Activated CD4-positive, alpha-beta T cell treated with anti-CD3 and anti-CD28 coated beads for 36 hours (primary cell): ENCODE results near the gene HDAC4. TPM values are rescaled to one million over a fixed set of nuclear protein-coding genes. Genes with fewer than 3 reads are reported as not detected.

ENCODE experiments used
- ATAC-seq: fragments of 200-7000 bp; cut with Tn5 transposase; one replicate; pipeline ENCODE4 v1.10.0; 2021; ENCODE audit warnings: mild to moderate bottlenecking, moderate library complexity
- CTCF ChIA-PET: fragments of 350-600 bp; sonication (Branson Sonifier 250); formaldehyde crosslinking; loops from one replicate; lab custom pipeline; 2021; ENCODE audit warnings: antibody characterized with exemption; lab: Charles Lee
- POLR2A ChIA-PET: fragments of 350-600 bp; sonication (Branson Sonifier 250); formaldehyde crosslinking; loops from one replicate; lab custom pipeline; 2021; ENCODE audit warnings: antibody characterized with exemption, inconsistent platforms; lab: Charles Lee
- DNase-seq: peaks from one replicate; pipeline ENCODE4 v3.0.0-alpha.2; 2020
- H3K27ac Mint-ChIP-seq: one replicate; pipeline ENCODE4 v1.8.0; 2021; ENCODE audit warnings: mixed read lengths
- H3K27me3 Mint-ChIP-seq: one replicate; pipeline ENCODE4 v1.8.0; 2021; ENCODE audit warnings: mixed read lengths
- H3K36me3 Mint-ChIP-seq: one replicate; pipeline ENCODE4 v1.8.0; 2021; ENCODE audit warnings: low read depth, mixed read lengths
- H3K4me1 Mint-ChIP-seq: one replicate; pipeline ENCODE4 v1.8.0; 2021; ENCODE audit warnings: mixed read lengths
- H3K4me3 Mint-ChIP-seq: one replicate; pipeline ENCODE4 v1.8.0; 2021; ENCODE audit warnings: mild to moderate bottlenecking, moderate library complexity, mixed read lengths
- H3K9me3 Mint-ChIP-seq: one replicate; pipeline ENCODE4 v1.8.0; 2021; ENCODE audit warnings: low read depth, mixed read lengths
- intact Hi-C, 2 experiments: fragments of 100-400 bp; cut with DNase I in 1 of 2; cut with micrococcal nuclease in 1 of 2; formaldehyde crosslinking; loops; one replicate each; pipeline versions ENCODE4 v1.14.2 to v1.15.1; 2022 to 2024; cut with DNase I, micrococcal nuclease
- total RNA-seq, 2 experiments: library from RNA; stranded (reverse); gene quantifications; one replicate each; pipeline ENCODE4 v1.2.3, GENCODE V29; 2021

The HDAC4 gene
- total RNA-seq, 2 experiments from 2014 or later: 25.4 to 30.4 TPM

GRCh38 chr2:239268082-239268481 is 132.7 kb downstream of the HDAC4 start:
- Mint-ChIP-seq H3K27ac (no peak overlapping the region), H3K27me3 (peaks cover 24% of the 10 kb centered on the region), H3K4me3 (no peak overlapping the region), H3K36me3 (peaks cover 6% of the 10 kb centered on the region), H3K4me1 (peaks cover 81% of the 10 kb centered on the region), H3K9me3 (no peaks in the 10 kb centered on the region)
- ChIA-PET POLR2A (interaction anchor here (1.1 to 1.6 kb wide), 6 partner anchors 11 to 135 kb away, joined by 3 to 5 read pairs (median 3); partner anchors contain the start of gene HDAC4), CTCF (interaction anchor here (1.1 to 1.4 kb wide), 3 partner anchors 25 to 30 kb away, joined by 3 to 4 read pairs (median 3); no protein-coding TSS in a partner anchor)
- no peak for ATAC-seq
- peak; percentile 2 for DNase-seq
- intact Hi-C loops: loop anchor here in 1 of 2 experiments (5.0 to 10.0 kb wide), 4 partner anchors 36 to 233 kb away; no protein-coding TSS in a partner anchor

- H3K9me3 Mint-ChIP-seq: no peaks in the 10 kb centered on the region
- H3K4me3 Mint-ChIP-seq: peak overlapping the region; percentile 80
- DNase-seq (peak; percentile 95), ATAC-seq (peak; percentile 75)
- intact Hi-C loops: loop anchor here (1.0 to 10.0 kb wide), 10 partner anchors 8 to 615 kb away; partner anchors contain the start of gene HDAC4 (in 1 of the 2)
- ChIA-PET POLR2A (interaction anchor here (0.9 to 1.6 kb wide), 7 partner anchors 8 to 136 kb away, joined by 3 to 5 read pairs (median 3); partner anchors contain the start of gene HDAC4), CTCF (interaction anchor here (0.9 to 2.2 kb wide), 6 partner anchors 8 to 114 kb away, joined by 3 to 14 read pairs (median 4); no protein-coding TSS in a partner anchor)
- peak overlapping the region; percentile 96 for H3K27ac Mint-ChIP-seq
- H3K4me1 Mint-ChIP-seq: peaks cover 77% of the 10 kb centered on the region
- peaks cover 18% of the 10 kb centered on the region for H3K27me3 Mint-ChIP-seq
- H3K36me3 Mint-ChIP-seq: peaks cover 4% of the 10 kb centered on the region
Measured at GRCh38 chr2:239267288-239267951, 133.4 kb downstream of the HDAC4 start.

- intact Hi-C loops: loop anchor here (1.0 to 10.0 kb wide), 10 partner anchors 8 to 616 kb away; partner anchors contain the start of gene HDAC4 (in 1 of the 2)
- Mint-ChIP-seq H3K4me1 (peaks cover 80% of the 10 kb centered on the region), H3K4me3 (peak overlapping the region; percentile 80), H3K27ac (peak overlapping the region; percentile 96), H3K27me3 (peaks cover 17% of the 10 kb centered on the region), H3K9me3 (no peaks in the 10 kb centered on the region), H3K36me3 (peaks cover 4% of the 10 kb centered on the region)
- CTCF ChIA-PET: interaction anchor here (0.9 to 2.2 kb wide), 6 partner anchors 8 to 114 kb away, joined by 3 to 14 read pairs (median 4); no protein-coding TSS in a partner anchor
- DNase-seq: peak; percentile 18
- POLR2A ChIA-PET: interaction anchor here (0.6 to 1.6 kb wide), 8 partner anchors 9 to 136 kb away, joined by 3 to 5 read pairs (median 3); partner anchors contain the start of gene HDAC4
- ATAC-seq: no peak
Measured at GRCh38 chr2:239266779-239267287, 134.0 kb downstream of the HDAC4 start.

GRCh38 chr2:239266434-239266766 is 134.4 kb downstream of the HDAC4 start:
- POLR2A ChIA-PET: interaction anchor here (0.6 to 1.6 kb wide), 2 partner anchors 11 to 135 kb away, joined by 3 to 5 read pairs; partner anchors contain the start of gene HDAC4

GRCh38 chr2:239265681-239266433 is 135.0 kb downstream of the HDAC4 start:
- ChIA-PET CTCF (interaction anchor here (0.5 to 2.2 kb wide), 3 partner anchors 9 to 128 kb away, joined by 3 to 14 read pairs (median 4); no protein-coding TSS in a partner anchor), POLR2A (no interaction called here)
- Mint-ChIP-seq H3K36me3 (peaks cover 1% of the 10 kb centered on the region), H3K9me3 (no peaks in the 10 kb centered on the region), H3K4me1 (peaks cover 85% of the 10 kb centered on the region), H3K27me3 (peaks cover 14% of the 10 kb centered on the region), H3K4me3 (peak overlapping the region; percentile 80), H3K27ac (peak overlapping the region; percentile 96)
- DNase-seq: peak; percentile 9
- no peak for ATAC-seq
- intact Hi-C loops: loop anchor here (1.0 to 10.0 kb wide), 16 partner anchors 9 to 617 kb away; partner anchors contain the start of gene HDAC4 (in 2 of the 2)

More at GRCh38 chr2:239266434-239266766, 134.4 kb downstream of the HDAC4 start:
- Mint-ChIP-seq H3K4me3 (peak overlapping the region; percentile 80), H3K27me3 (peaks cover 14% of the 10 kb centered on the region), H3K4me1 (peaks cover 80% of the 10 kb centered on the region), H3K36me3 (peaks cover 1% of the 10 kb centered on the region), H3K9me3 (no peaks in the 10 kb centered on the region), H3K27ac (peak overlapping the region; percentile 96)
- DNase-seq (no peak), ATAC-seq (no peak)
- intact Hi-C loops: loop anchor here (2.0 to 10.0 kb wide), 7 partner anchors 34 to 616 kb away; partner anchors contain the start of gene HDAC4 (in 1 of the 2)
- CTCF ChIA-PET: interaction anchor here (1.1 to 2.2 kb wide), 3 partner anchors 9 to 38 kb away, joined by 4 to 14 read pairs (median 4); no protein-coding TSS in a partner anchor

GRCh38 chr2:239264838-239265651 is 135.8 kb downstream of the HDAC4 start:
- POLR2A ChIA-PET: no interaction called here
- peaks cover 1% of the 10 kb centered on the region for H3K36me3 Mint-ChIP-seq
- H3K9me3 Mint-ChIP-seq: no peaks in the 10 kb centered on the region
- peak; percentile 76 for DNase-seq
- H3K4me3 Mint-ChIP-seq: peak overlapping the region; percentile 51
- CTCF ChIA-PET: interaction anchor here (0.5 to 2.2 kb wide), 3 partner anchors 10 to 127 kb away, joined by 3 to 14 read pairs (median 3); no protein-coding TSS in a partner anchor
- H3K27ac Mint-ChIP-seq: peak overlapping the region; percentile 94
- H3K27me3 Mint-ChIP-seq: peaks cover 8% of the 10 kb centered on the region
- peaks cover 88% of the 10 kb centered on the region for H3K4me1 Mint-ChIP-seq
- peak; percentile 76 for ATAC-seq
- intact Hi-C loops: loop anchor here (1.0 to 10.0 kb wide), 13 partner anchors 10 to 284 kb away; partner anchors contain the start of gene HDAC4 (in 1 of the 2)

GRCh38 chr2:239264492-239264837 is 136.4 kb downstream of the HDAC4 start:
- intact Hi-C loops: loop anchor here (2.0 to 10.0 kb wide), 4 partner anchors 120 to 284 kb away; no protein-coding TSS in a partner anchor
- CTCF ChIA-PET: interaction anchor here (0.6 to 0.9 kb wide), 3 partner anchors 17 to 1163 kb away, joined by 3 to 4 read pairs (median 3); no protein-coding TSS in a partner anchor
- Mint-ChIP-seq H3K9me3 (no peaks in the 10 kb centered on the region), H3K36me3 (no peaks in the 10 kb centered on the region), H3K4me3 (no peak overlapping the region), H3K27me3 (peaks cover 4% of the 10 kb centered on the region), H3K4me1 (peaks cover 88% of the 10 kb centered on the region), H3K27ac (peak overlapping the region; percentile 70)
- peak; percentile 20 for ATAC-seq
- DNase-seq: peak; percentile 58
- POLR2A ChIA-PET: no interaction called here

- CTCF ChIA-PET: interaction anchor here (0.6 to 0.9 kb wide), 4 partner anchors 9 to 1164 kb away, joined by 3 to 4 read pairs (median 3); no protein-coding TSS in a partner anchor
- peak overlapping the region; percentile 70 for H3K27ac Mint-ChIP-seq
- intact Hi-C loops: loop anchor here (2.0 to 10.0 kb wide), 4 partner anchors 119 to 285 kb away; no protein-coding TSS in a partner anchor
- peaks cover under 1% of the 10 kb centered on the region for H3K27me3 Mint-ChIP-seq
- H3K4me3 Mint-ChIP-seq: no peak overlapping the region
- peaks cover 88% of the 10 kb centered on the region for H3K4me1 Mint-ChIP-seq
- no peak for ATAC-seq
- DNase-seq: peak; percentile 10
- H3K9me3 Mint-ChIP-seq: no peaks in the 10 kb centered on the region
- H3K36me3 Mint-ChIP-seq: no peaks in the 10 kb centered on the region
- POLR2A ChIA-PET: interaction anchor here (1.5 kb wide), 1 partner anchor 12 kb away, joined by 3 read pairs; no protein-coding TSS in a partner anchor
Measured at GRCh38 chr2:239263669-239264491, 136.9 kb downstream of the HDAC4 start.

- POLR2A ChIA-PET: interaction anchor here (1.5 kb wide), 1 partner anchor 11 kb away, joined by 3 read pairs; no protein-coding TSS in a partner anchor
- no peak for ATAC-seq
- Mint-ChIP-seq H3K27ac (peak overlapping the region; percentile 51), H3K9me3 (no peaks in the 10 kb centered on the region), H3K4me1 (peaks cover 88% of the 10 kb centered on the region), H3K4me3 (no peak overlapping the region), H3K27me3 (no peaks in the 10 kb centered on the region), H3K36me3 (peaks cover 3% of the 10 kb centered on the region)
- intact Hi-C loops: loop anchor here in 1 of 2 experiments (10.0 kb wide), 1 partner anchor 228 kb away; no protein-coding TSS in a partner anchor
- DNase-seq: peak; percentile 4
- CTCF ChIA-PET: interaction anchor here (0.7 kb wide), 1 partner anchor 10 kb away, joined by 3 read pairs; no protein-coding TSS in a partner anchor
Measured at GRCh38 chr2:239263231-239263630, 137.6 kb downstream of the HDAC4 start.
